K562 (cell line): ENCODE results near the gene SEPHS2. TPM values are rescaled to one million over a fixed set of nuclear protein-coding genes. Genes with fewer than 3 reads are reported as not detected.

Experiments
- ATAC-seq: fragments of 200-7000 bp; cut with Tn5 transposase; 3 replicates; pipeline ENCODE4 v1.9.1; 2020; ENCODE audit warnings: moderate library complexity
- BruUV-seq: library from RNA; stranded (reverse); fragments of 400-500 nt; replicated peaks from 2 replicates; lab custom pipeline; 2021; lab: Mats Ljungman, UMichigan
- CTCF ChIA-PET: fragments of 300-600 bp; formaldehyde crosslinking; extraction: SDS; loops from one replicate; lab custom pipeline; 2021; ENCODE audit warnings: low intra/inter-chr PET ratio; lab: Yijun Ruan, JAX
- POLR2A ChIA-PET: fragments of 300-600, 350-650 bp; sonication (Branson Sonifier 250); formaldehyde crosslinking; extraction: SDS; loops from one replicate; lab custom pipeline; 2021; ENCODE audit warnings: antibody characterized with exemption, inconsistent platforms; lab: Yijun Ruan, JAX
- DNase-seq, 4 experiments: peaks; one replicate each; pipeline versions ENCODE4 v3.0.0 to v3.0.0-alpha.2; 2011 to 2018; ENCODE audit warnings: low spot score in 3 of 4, mixed read lengths in 3 of 4; ENCODE audit errors: extremely low read depth in 1 of 4
- FAIRE-seq: peaks from 2 replicates; lab custom pipeline; 2011; peaks lifted over from hg19 to GRCh38; lab: Jason Lieb, UNC
- H2AFZ ChIP-seq: 2 replicates; pipeline ENCODE4 v1.6.0; 2011; ENCODE audit warnings: low read depth, low read length, control low read depth, inconsistent platforms
- H3K27ac ChIP-seq: fragments of 200-600 bp; 3 replicates; pipeline ENCODE4 v1.8.0; 2011; ENCODE audit warnings: low read depth, mild to moderate bottlenecking, control low read depth, inconsistent platforms, low read length, moderate library complexity, mixed read lengths; ENCODE audit errors: extremely low read depth
- H3K27me3 ChIP-seq, 2 experiments: fragments of 300-600 bp in 1 of 2; 2 replicates in 1 of 2; 3 replicates in 1 of 2; pipeline versions ENCODE4 v1.6.0 to v1.8.0; 2011; ENCODE audit warnings: inconsistent platforms in 2 of 2, low read length in 2 of 2, mild to moderate bottlenecking in 1 of 2, mixed read lengths in 1 of 2, moderate library complexity in 1 of 2; ENCODE audit not compliant: control insufficient read depth in 2 of 2, insufficient read depth in 2 of 2
- H3K36me3 ChIP-seq: fragments of 300-600 bp; 3 replicates; pipeline ENCODE4 v1.8.0; 2011; ENCODE audit warnings: mild to moderate bottlenecking, low read length, inconsistent platforms; ENCODE audit not compliant: control insufficient read depth, insufficient read depth
- H3K4me1 ChIP-seq, 2 experiments: fragments of 200-600 bp in 1 of 2; replicated peaks in 1 of 2; 2 replicates in 1 of 2; 3 replicates in 1 of 2; pipeline versions ENCODE4 v1.5.1 to v1.8.0; 2011; ENCODE audit warnings: inconsistent platforms in 2 of 2, low read length in 2 of 2, mild to moderate bottlenecking in 1 of 2, mixed read lengths in 1 of 2, moderate library complexity in 1 of 2; ENCODE audit not compliant: control insufficient read depth in 2 of 2, insufficient read depth in 2 of 2
- H3K4me2 ChIP-seq: 2 replicates; pipeline ENCODE4 v1.6.1; 2011; ENCODE audit warnings: low read length, control low read depth, inconsistent platforms, mixed read lengths; ENCODE audit not compliant: insufficient read depth
- H3K4me3 ChIP-seq: fragments of 200-600 bp; sonication (generic), shearing (Covaris generic); 2 replicates; pipeline ENCODE4 v1.5.1; 2016; ENCODE audit warnings: control low read depth, inconsistent platforms
- H3K79me2 ChIP-seq: fragments of 200-600 bp; 3 replicates; pipeline ENCODE4 v1.8.0; 2011; ENCODE audit warnings: low read length, inconsistent platforms; ENCODE audit not compliant: control insufficient read depth, insufficient read depth
- H3K9ac ChIP-seq, 2 experiments: 2 replicates each; pipeline versions ENCODE4 v1.6.0 to v1.6.1; 2011; ENCODE audit warnings: low read depth in 2 of 2, low read length in 2 of 2, control low read depth in 1 of 2, inconsistent platforms in 1 of 2, mild to moderate bottlenecking in 1 of 2, mixed read lengths in 1 of 2; ENCODE audit not compliant: insufficient read depth in 1 of 2
- H3K9me1 ChIP-seq: one replicate; pipeline ENCODE4 v1.6.0; 2011; ENCODE audit warnings: inconsistent platforms, mild to moderate bottlenecking, low read length, moderate library complexity; ENCODE audit not compliant: control insufficient read depth, insufficient read depth
- H3K9me3 ChIP-seq: replicated peaks from 2 replicates; pipeline ENCODE4 v1.5.1; 2011; ENCODE audit warnings: low read depth, low read length, inconsistent platforms; ENCODE audit not compliant: control insufficient read depth, insufficient read depth
- H4K20me1 ChIP-seq: replicated peaks from 2 replicates; pipeline ENCODE4 v1.6.1; 2011; ENCODE audit warnings: low read length, inconsistent platforms, mixed read lengths; ENCODE audit not compliant: control insufficient read depth, insufficient read depth
- PCBP1 ChIP-seq: fragments of 200-400 bp; formaldehyde crosslinking; IDR thresholded peaks from 2 replicates; pipeline ENCODE4 v1.6.1; 2018; ENCODE audit warnings: mild to moderate bottlenecking, low read depth, low read length; ENCODE audit not compliant: poor library complexity, severe bottlenecking
- POLR2G ChIP-seq: fragments of 200-400 bp; formaldehyde crosslinking; IDR thresholded peaks from 2 replicates; pipeline ENCODE4 v1.6.1; 2017; ENCODE audit warnings: low read depth, mild to moderate bottlenecking, antibody characterized with exemption, low read length, moderate library complexity
- SIRT6 ChIP-seq: IDR thresholded peaks from one replicate; pipeline ENCODE4 v1.6.1; 2012; ENCODE audit warnings: low read depth, mild to moderate bottlenecking, control low read depth, inconsistent platforms, low read length, moderate library complexity
- ZKSCAN3 ChIP-seq: fragments of 250-450 bp; sonication (Bioruptor Pico); IDR thresholded peaks from 2 replicates; pipeline ENCODE4 v1.4.0; 2020
- WGBS: fragments of 100-300 bp; shearing (Covaris generic); methylation state at CpG from one replicate; pipeline ENCODE4 v1.1.6; 2016; ENCODE audit warnings: low coverage, mixed read lengths; ENCODE audit not compliant: insufficient coverage; ENCODE audit errors: missing lambda C conversion rate; 5-methylcytosine and 5-hydroxymethylcytosine counted together
- in situ Hi-C: fragments of 300-500 bp; cut with MboI; formaldehyde crosslinking; loops from 4 replicates; pipeline ENCODE4 v1.15.0; 2018; ENCODE audit warnings: inconsistent platforms, mixed read lengths
- intact Hi-C: fragments of 100-400 bp; cut with micrococcal nuclease; formaldehyde crosslinking; loops from 2 replicates; pipeline ENCODE4 v1.14.2; 2022
- polyA plus RNA-seq, 8 experiments: library from polyadenylated mRNA; depleted of rRNA in 4 of 8; stranded (reverse) in 5 of 8; unstranded in 3 of 8; fragments of >200 nt; fragmentation: Nextera tagmentation in 2 of 8; fragmentation: Illumina TruSeq in 1 of 8; extraction: Ambion mirVana in 2 of 8; extraction: Trizol in 1 of 8; gene quantifications; 2 replicates each; pipeline versions ENCODE4 v1.2.1 to v1.2.3, GENCODE V29; 2011 to 2014; ENCODE audit warnings: inconsistent platforms in 1 of 8, missing spikeins in 1 of 8
- total RNA-seq, 7 experiments: library from RNA; depleted of rRNA in 6 of 7; stranded (reverse); fragments of >200 nt in 6 of 7; fragmentation: Illumina TruSeq in 2 of 7; extraction: Trizol in 2 of 7; gene quantifications; 2 replicates each; pipeline versions ENCODE4 v1.2.1 to v1.2.3, GENCODE V29; 2011 to 2021; ENCODE audit warnings: low replicate concordance in 1 of 7
- TF ChIP-seq, protein P1 (sequence below): fragments of 450-650 bp; formaldehyde crosslinking; IDR thresholded peaks from 2 replicates; pipeline ENCODE4 v1.4.0; 2022; ENCODE audit warnings: mild to moderate bottlenecking, moderate library complexity

SEPHS2 gene
- total and polyA plus RNA-seq, 9 of the 15 experiments (the other 6 are each of a cell fraction or from before 2014, with no cell fraction given) = 20.9 to 90.6 (median 43.4) TPM

- H3K9me3 ChIP-seq = no peaks in the 10 kb centered on the region
- H3K27ac ChIP-seq = no peak overlapping the region
- H3K4me2 ChIP-seq = no peak overlapping the region
- ChIA-PET POLR2A (interaction anchor here (0.6 to 0.8 kb wide), 4 partner anchors 13 to 382 kb away, joined by 3 read pairs; partner anchors contain the start of gene SEPHS2), CTCF (no interaction called here)
- WGBS = 86% methylated on average over 15 of the region's 22 CpGs
- ATAC-seq = no peak
- intact Hi-C loops = no loop called here
- no peaks in the 10 kb centered on the region for H3K79me2 ChIP-seq
- no peaks in the 10 kb centered on the region for H3K27me3 ChIP-seq
- peak overlapping the region in 1 of 2 experiments; percentile 68; a peak in 2 of 4 replicates for H3K9ac ChIP-seq
- peaks cover 0 to 7% of the 10 kb centered on the region in 2 experiments; a peak in 2 of 5 replicates for H3K4me1 ChIP-seq
- H2AFZ ChIP-seq = peak overlapping the region; percentile 32; the same call in 1 of the 2 replicates
- TF ChIP-seq SIRT6 (no peak), POLR2G (no peak), ZKSCAN3 (CRISPR knock-in tag) (no peak), PCBP1 (no peak)
- TF ChIP-seq, protein P1, sequence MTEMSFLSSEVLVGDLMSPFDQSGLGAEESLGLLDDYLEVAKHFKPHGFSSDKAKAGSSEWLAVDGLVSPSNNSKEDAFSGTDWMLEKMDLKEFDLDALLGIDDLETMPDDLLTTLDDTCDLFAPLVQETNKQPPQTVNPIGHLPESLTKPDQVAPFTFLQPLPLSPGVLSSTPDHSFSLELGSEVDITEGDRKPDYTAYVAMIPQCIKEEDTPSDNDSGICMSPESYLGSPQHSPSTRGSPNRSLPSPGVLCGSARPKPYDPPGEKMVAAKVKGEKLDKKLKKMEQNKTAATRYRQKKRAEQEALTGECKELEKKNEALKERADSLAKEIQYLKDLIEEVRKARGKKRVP (CRISPR knock-in tag) = no peak
- TF ChIP-seq, all 486 proteins: peak for 0
- FAIRE-seq (no peak), DNase-seq (no peak)
- Histone ChIP-seq H3K4me3 (no peak overlapping the region), H4K20me1 (no peaks in the 10 kb centered on the region), H3K9me1 (no peaks in the 10 kb centered on the region), H3K36me3 (no peaks in the 10 kb centered on the region)
- no TSS peak for BruUV-seq
- in situ Hi-C loops = no loop called here
Observed at GRCh38 chr16:30458561-30459394, 13.1 kb upstream of the SEPHS2 start.
